PC-3 (cell line): ENCODE measurements around the gene RAB6A. TPM values are rescaled to one million over a fixed set of nuclear protein-coding genes. Genes with fewer than 3 reads are reported as not detected.

Source experiments
- ATAC-seq: fragments of 200-7000 bp; cut with Tn5 transposase; 2 replicates; pipeline ENCODE4 v1.9.1; 2020; ENCODE audit warnings: mild to moderate bottlenecking, moderate library complexity
- BruUV-seq: library from RNA; stranded (reverse); fragments of 400-500 nt; replicated peaks from 2 replicates; lab custom pipeline; 2021; lab: Mats Ljungman, UMichigan
- CTCF ChIA-PET: fragments of 300-600 bp; sonication (Branson Sonifier 250); formaldehyde crosslinking; loops from one replicate; lab custom pipeline; 2022; ENCODE audit warnings: antibody characterized with exemption; lab: Charles Lee
- POLR2A ChIA-PET: fragments of 300-600 bp; sonication (Branson Sonifier 250); formaldehyde crosslinking; loops from one replicate; lab custom pipeline; 2022; ENCODE audit warnings: antibody characterized with exemption; ENCODE audit not compliant: unreplicated experiment; lab: Charles Lee
- DNase-seq: peaks from one replicate; pipeline ENCODE4 v3.0.0-alpha.2; 2015
- H2AFZ ChIP-seq: fragments of 300-600 bp; sonication (generic); 2 replicates; pipeline ENCODE4 v1.6.0; 2016; ENCODE audit warnings: antibody characterized with exemption, low read length
- H3F3A ChIP-seq: fragments of 300-600 bp; sonication (generic); one replicate; pipeline ENCODE4 v1.6.0; 2017; ENCODE audit warnings: antibody characterized with exemption, low read length, control low read depth, mild to moderate bottlenecking; ENCODE audit not compliant: unreplicated experiment
- H3K27ac ChIP-seq: fragments of 300-600 bp; sonication (generic); 2 replicates; pipeline ENCODE4 v1.5.1; 2016; ENCODE audit warnings: mild to moderate bottlenecking, low read length
- H3K27me3 ChIP-seq: fragments of 300-600 bp; sonication (generic); 2 replicates; pipeline ENCODE4 v1.6.1; 2016; ENCODE audit warnings: low read length, mixed read lengths
- H3K36me3 ChIP-seq: fragments of 300-600 bp; sonication (generic); 2 replicates; pipeline ENCODE4 v1.6.1; 2016; ENCODE audit warnings: low read depth, mixed run types, low read length, mixed read lengths
- H3K4me1 ChIP-seq: fragments of 300-600 bp; sonication (generic); 2 replicates; pipeline ENCODE4 v1.5.1; 2016; ENCODE audit warnings: low read length; ENCODE audit not compliant: insufficient read depth
- H3K4me2 ChIP-seq: fragments of 300-600 bp; sonication (generic); 2 replicates; pipeline ENCODE4 v1.6.0; 2016; ENCODE audit warnings: low read length
- H3K4me3 ChIP-seq: fragments of 300-600 bp; sonication (generic); 2 replicates; pipeline ENCODE4 v1.5.1; 2016; ENCODE audit warnings: mild to moderate bottlenecking, low read length, mixed read lengths
- H3K79me2 ChIP-seq: fragments of 300-600 bp; sonication (generic); 2 replicates; pipeline ENCODE4 v1.6.1; 2017; ENCODE audit warnings: low read length, mixed read lengths
- H3K9ac ChIP-seq: fragments of 300-600 bp; sonication (generic); 2 replicates; pipeline ENCODE4 v1.6.0; 2016; ENCODE audit warnings: mild to moderate bottlenecking, low read length
- H3K9me2 ChIP-seq: fragments of 300-600 bp; sonication (generic); replicated peaks from 2 replicates; pipeline ENCODE4 v1.6.1; 2016; ENCODE audit warnings: mixed run types, low read length, mixed read lengths
- H3K9me3 ChIP-seq: fragments of 300-600 bp; sonication (generic); 2 replicates; pipeline ENCODE4 v1.6.1; 2016; ENCODE audit warnings: low read length, mixed read lengths
- H4K20me1 ChIP-seq: fragments of 300-600 bp; sonication (generic); 2 replicates; pipeline ENCODE4 v1.6.1; 2016; ENCODE audit warnings: low read length, mixed read lengths
- EZH2 ChIP-seq: fragments of 300-600 bp; sonication (generic); IDR thresholded peaks from one replicate; pipeline ENCODE4 v1.6.1; 2017; ENCODE audit warnings: antibody characterized with exemption, mild to moderate bottlenecking, low read length; ENCODE audit not compliant: unreplicated experiment
- EZH2phosphoT487 ChIP-seq: fragments of 300-600 bp; sonication (generic); IDR thresholded peaks from 2 replicates; pipeline ENCODE4 v1.6.1; 2018; ENCODE audit warnings: mild to moderate bottlenecking, antibody characterized with exemption, low read length, borderline replicate concordance
- intact Hi-C: fragments of 100-400 bp; cut with micrococcal nuclease; formaldehyde crosslinking; loops from 2 replicates; pipeline ENCODE4 v1.9.0; 2023
- total RNA-seq: library from RNA; depleted of rRNA; stranded (reverse); fragments of >200 nt; gene quantifications from 2 replicates; pipeline ENCODE4 v1.2.3, GENCODE V29; 2014
- TF ChIP-seq, protein P1 (sequence below): fragments of 300-600 bp; sonication (generic); conservative IDR thresholded peaks from 2 replicates; pipeline ENCODE4 v1.5.1; 2017; ENCODE audit warnings: antibody characterized with exemption, low read depth, mild to moderate bottlenecking, low read length

Gene RAB6A
- total RNA-seq, 1 experiment from 2014 or later: 97.9 TPM

DNA sequence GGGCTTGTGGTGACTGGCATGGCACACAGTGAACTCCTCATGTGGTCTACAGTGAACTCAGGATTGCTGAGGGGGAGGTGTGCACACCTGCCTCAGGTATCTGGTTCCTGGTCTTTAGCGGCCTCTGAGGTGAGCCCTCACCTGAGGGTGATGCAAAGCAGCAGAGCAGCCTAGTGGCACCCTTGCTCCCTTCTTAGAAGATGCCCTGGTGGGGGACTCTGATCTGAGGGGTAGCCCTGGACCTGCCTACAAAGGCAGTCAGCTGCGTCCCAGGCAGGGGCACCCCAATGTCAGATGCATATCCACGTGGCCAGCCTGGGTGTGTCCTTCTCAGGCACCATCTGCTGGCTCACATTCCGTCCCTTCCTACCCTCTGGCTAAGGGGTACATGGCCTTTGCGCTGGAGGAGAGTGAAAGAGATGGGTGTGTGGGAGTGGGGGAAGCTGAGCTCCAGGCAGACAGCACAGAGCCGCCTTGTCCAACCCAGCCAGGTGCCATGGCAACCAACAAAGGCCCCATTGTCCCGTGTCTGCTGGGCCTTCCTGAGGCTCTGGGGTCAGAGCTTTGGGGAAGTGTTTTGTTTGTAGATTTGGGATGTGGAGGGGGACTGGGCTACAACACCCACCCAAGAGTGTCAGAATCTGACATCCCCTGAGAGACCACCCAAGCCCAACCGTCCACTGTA is 108.7 kb downstream of the RAB6A start:
- Histone ChIP-seq H3F3A (no peaks in the 10 kb centered on the region), H3K27me3 (no peaks in the 10 kb centered on the region), H3K4me3 (no peak overlapping the region), H3K4me1 (peaks cover 5% of the 10 kb centered on the region), H3K4me2 (no peak overlapping the region), H3K9me3 (no peaks in the 10 kb centered on the region), H4K20me1 (no peaks in the 10 kb centered on the region), H3K9ac (no peak overlapping the region), H3K9me2 (no peaks in the 10 kb centered on the region), H2AFZ (no peak overlapping the region), H3K79me2 (no peaks in the 10 kb centered on the region), H3K27ac (no peak overlapping the region), H3K36me3 (no peaks in the 10 kb centered on the region)
- POLR2A ChIA-PET: no interaction called here
- DNase-seq: peak; percentile 13
- peak; percentile 42 for ATAC-seq
- BruUV-seq: no TSS peak
- intact Hi-C loops: no loop called here
- CTCF ChIA-PET: no interaction called here
- no peak for TF ChIP-seq EZH2
- TF ChIP-seq, protein P1, sequence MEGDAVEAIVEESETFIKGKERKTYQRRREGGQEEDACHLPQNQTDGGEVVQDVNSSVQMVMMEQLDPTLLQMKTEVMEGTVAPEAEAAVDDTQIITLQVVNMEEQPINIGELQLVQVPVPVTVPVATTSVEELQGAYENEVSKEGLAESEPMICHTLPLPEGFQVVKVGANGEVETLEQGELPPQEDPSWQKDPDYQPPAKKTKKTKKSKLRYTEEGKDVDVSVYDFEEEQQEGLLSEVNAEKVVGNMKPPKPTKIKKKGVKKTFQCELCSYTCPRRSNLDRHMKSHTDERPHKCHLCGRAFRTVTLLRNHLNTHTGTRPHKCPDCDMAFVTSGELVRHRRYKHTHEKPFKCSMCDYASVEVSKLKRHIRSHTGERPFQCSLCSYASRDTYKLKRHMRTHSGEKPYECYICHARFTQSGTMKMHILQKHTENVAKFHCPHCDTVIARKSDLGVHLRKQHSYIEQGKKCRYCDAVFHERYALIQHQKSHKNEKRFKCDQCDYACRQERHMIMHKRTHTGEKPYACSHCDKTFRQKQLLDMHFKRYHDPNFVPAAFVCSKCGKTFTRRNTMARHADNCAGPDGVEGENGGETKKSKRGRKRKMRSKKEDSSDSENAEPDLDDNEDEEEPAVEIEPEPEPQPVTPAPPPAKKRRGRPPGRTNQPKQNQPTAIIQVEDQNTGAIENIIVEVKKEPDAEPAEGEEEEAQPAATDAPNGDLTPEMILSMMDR: no peak
- TF ChIP-seq EZH2phosphoT487: no peak

DNA sequence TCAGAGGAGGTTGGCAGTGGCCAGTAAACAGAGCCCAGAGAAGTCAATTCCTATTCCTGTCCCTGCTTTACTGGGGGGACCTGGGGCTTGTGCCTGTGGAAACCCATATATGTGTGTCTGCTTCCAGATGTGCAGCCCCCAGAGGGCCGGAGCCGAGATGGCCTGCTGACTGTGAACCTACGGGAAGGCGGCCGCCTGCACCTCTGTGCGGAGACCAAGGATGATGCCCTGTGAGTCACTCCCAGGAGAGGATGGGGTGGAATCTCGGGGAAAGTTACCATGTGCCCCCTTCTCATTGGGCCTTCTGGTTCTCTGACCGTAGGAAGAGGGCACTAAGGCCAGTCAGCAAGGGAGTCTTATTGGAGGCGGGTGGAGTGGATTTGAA is 109.2 kb downstream of the RAB6A start:
- ATAC-seq (no peak), DNase-seq (no peak)
- CTCF ChIA-PET: no interaction called here
- peaks cover 5% of the 10 kb centered on the region for H3K4me1 ChIP-seq
- no peaks in the 10 kb centered on the region for H3K36me3 ChIP-seq
- H3F3A ChIP-seq: no peaks in the 10 kb centered on the region
- no peak overlapping the region for H3K9ac ChIP-seq
- no peaks in the 10 kb centered on the region for H4K20me1 ChIP-seq
- TF ChIP-seq EZH2phosphoT487 (no peak), EZH2 (no peak)
- TF ChIP-seq, protein P1: no peak
- H3K79me2 ChIP-seq: no peaks in the 10 kb centered on the region
- H3K27ac ChIP-seq: no peak overlapping the region
- no peak overlapping the region for H3K4me3 ChIP-seq
- POLR2A ChIA-PET: no interaction called here
- no peaks in the 10 kb centered on the region for H3K27me3 ChIP-seq
- H2AFZ ChIP-seq: no peak overlapping the region
- H3K4me2 ChIP-seq: no peak overlapping the region
- no peaks in the 10 kb centered on the region for H3K9me3 ChIP-seq
- intact Hi-C loops: no loop called here
- no TSS peak for BruUV-seq
- no peaks in the 10 kb centered on the region for H3K9me2 ChIP-seq

DNA sequence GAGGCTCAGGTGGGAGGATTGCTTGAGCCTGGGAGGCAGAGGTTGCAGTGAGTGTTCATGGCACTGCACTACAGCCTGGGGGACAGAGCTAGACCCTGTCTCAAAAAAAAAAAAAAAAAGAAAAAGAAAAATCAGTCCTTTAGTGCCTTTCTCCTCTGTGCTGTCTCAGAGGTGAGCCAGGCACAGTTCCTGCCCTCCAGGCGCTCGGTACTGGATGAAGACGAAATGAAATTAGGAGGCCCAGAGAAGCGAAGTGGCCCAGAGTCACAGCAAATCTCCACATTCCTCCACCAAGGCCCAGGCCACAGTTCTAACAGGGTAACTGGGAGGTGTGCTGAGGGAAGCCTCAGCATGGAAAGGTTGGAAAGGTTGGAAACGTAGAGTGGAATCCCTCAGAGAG is 109.6 kb downstream of the RAB6A start:
- BruUV-seq: no TSS peak
- Histone ChIP-seq H3K9ac (no peak overlapping the region), H3K36me3 (no peaks in the 10 kb centered on the region), H2AFZ (no peak overlapping the region), H3K27me3 (no peaks in the 10 kb centered on the region), H3F3A (no peaks in the 10 kb centered on the region), H4K20me1 (no peaks in the 10 kb centered on the region), H3K4me3 (no peak overlapping the region), H3K4me2 (no peak overlapping the region), H3K79me2 (no peaks in the 10 kb centered on the region), H3K9me2 (no peaks in the 10 kb centered on the region), H3K9me3 (no peaks in the 10 kb centered on the region), H3K27ac (no peak overlapping the region), H3K4me1 (peaks cover 5% of the 10 kb centered on the region)
- CTCF ChIA-PET: no interaction called here
- DNase-seq: no peak
- TF ChIP-seq, protein P1: no peak
- TF ChIP-seq EZH2phosphoT487 (no peak), EZH2 (no peak)
- intact Hi-C loops: no loop called here
- ATAC-seq: no peak
- POLR2A ChIA-PET: no interaction called here
